ENCODE data around the gene ADAT3. TPM values are rescaled to one million over a fixed set of nuclear protein-coding genes. Genes with fewer than 3 reads are reported as not detected.
"Not testable (repeated sequence)": the region's sequence is repeated elsewhere in the genome, so short reads cannot be mapped to it uniquely, and the experiment has no call there.

ADAT3 gene
- total RNA-seq, 1 donor from 2014 or later = 8.4 TPM

- Mint-ChIP-seq H3K27ac (peak overlapping the region; percentile 19), H3K9me3 (no peaks in the 10 kb centered on the region), H3K36me3 (ENCODE audit: low read depth) (peaks cover 14% of the 10 kb centered on the region), H3K4me1 (ENCODE audit: low read depth) (peaks cover 20% of the 10 kb centered on the region), H3K27me3 (ENCODE audit: insufficient read depth) (peaks cover 2% of the 10 kb centered on the region), H3K4me3 (peak overlapping the region; percentile 98)
- no peak for DNase-seq (ENCODE audit: low spot score)
- intact Hi-C loops (cut with micrococcal nuclease) = no loop called here
Measured at GRCh38 chr19:1873524-1874473, 31.4 kb upstream of the ADAT3 start.

DNA sequence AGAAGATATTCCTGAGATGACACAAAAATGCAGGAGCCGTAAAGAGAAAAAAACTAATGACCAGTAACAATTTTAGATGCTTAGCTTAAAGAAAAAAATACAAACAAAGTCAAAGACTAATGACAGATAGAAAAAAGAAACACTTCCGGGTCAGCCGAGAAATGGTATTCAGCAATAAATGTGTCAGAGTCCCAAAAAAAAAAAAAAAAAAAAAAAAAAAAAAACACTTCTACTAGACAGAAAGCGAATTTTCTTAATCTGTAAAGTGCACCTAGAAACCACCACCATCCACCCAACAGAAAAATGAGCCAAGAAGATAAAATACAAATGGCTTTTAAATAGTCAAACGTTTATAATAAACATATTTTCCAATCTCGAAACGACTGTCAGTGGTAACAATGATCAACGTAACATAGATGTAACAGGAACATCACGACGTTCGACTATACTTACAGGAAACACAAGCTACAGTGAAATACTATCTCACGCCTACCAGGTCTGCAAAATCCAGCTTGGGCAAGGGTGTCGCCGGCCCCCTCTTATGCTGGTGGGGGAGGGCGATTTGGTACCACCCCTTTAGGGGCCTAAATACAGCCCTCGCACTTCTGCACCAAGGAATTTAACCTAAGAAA is 30.5 kb upstream of the ADAT3 start:
- Mint-ChIP-seq H3K27ac (peak overlapping the region; percentile 96), H3K4me3 (peak overlapping the region; percentile 98), H3K9me3 (no peaks in the 10 kb centered on the region), H3K27me3 (ENCODE audit: insufficient read depth) (peaks cover 2% of the 10 kb centered on the region), H3K4me1 (ENCODE audit: low read depth) (peaks cover 20% of the 10 kb centered on the region), H3K36me3 (ENCODE audit: low read depth) (peaks cover 13% of the 10 kb centered on the region)
- DNase-seq (ENCODE audit: low spot score) = no peak
- intact Hi-C loops (cut with micrococcal nuclease) = no loop called here

DNA sequence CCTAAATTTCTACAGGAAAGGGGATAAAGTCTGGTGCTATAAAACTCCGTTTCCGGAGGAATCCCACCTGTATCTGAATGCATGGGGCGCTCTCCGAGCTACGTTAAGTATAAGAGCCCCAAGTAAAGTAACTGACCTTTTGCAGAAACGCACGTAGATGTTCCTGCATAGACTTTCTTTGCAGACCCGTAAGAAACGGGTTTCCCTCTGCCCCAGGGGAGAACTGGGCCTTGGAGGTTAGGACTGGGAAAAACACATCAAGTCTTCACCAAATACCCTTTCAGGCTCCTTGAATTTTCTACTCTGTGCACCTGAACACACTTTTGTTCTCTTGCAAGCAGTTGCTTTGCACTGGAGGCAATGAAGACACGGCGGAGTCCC is 29.9 kb upstream of the ADAT3 start:
- Mint-ChIP-seq H3K4me1 (ENCODE audit: low read depth) (peaks cover 20% of the 10 kb centered on the region), H3K36me3 (ENCODE audit: low read depth) (peaks cover 13% of the 10 kb centered on the region), H3K27ac (peak overlapping the region; percentile 96), H3K4me3 (peak overlapping the region; percentile 98)
- H3K9me3 Mint-ChIP-seq; intact Hi-C loops (cut with micrococcal nuclease); DNase-seq (ENCODE audit: low spot score); H3K27me3 Mint-ChIP-seq (ENCODE audit: insufficient read depth): not testable (repeated sequence)

GRCh38 chr19:1875646-1876495 is 29.3 kb upstream of the ADAT3 start:
- Mint-ChIP-seq H3K4me3 (peak overlapping the region; percentile 98), H3K4me1 (ENCODE audit: low read depth) (peaks cover 20% of the 10 kb centered on the region), H3K9me3 (no peaks in the 10 kb centered on the region), H3K27ac (peak overlapping the region; percentile 96), H3K36me3 (ENCODE audit: low read depth) (peaks cover 13% of the 10 kb centered on the region), H3K27me3 (ENCODE audit: insufficient read depth) (peaks cover 2% of the 10 kb centered on the region)
- DNase-seq (ENCODE audit: low spot score) = peak; percentile 87
- intact Hi-C loops (cut with micrococcal nuclease) = loop anchor here (1.0 kb wide), 4 partner anchors 8 to 29 kb away; partner anchors contain the start of genes ADAT3 and SCAMP4

GRCh38 chr19:1876496-1877279 is 28.5 kb upstream of the ADAT3 start:
- Mint-ChIP-seq H3K27ac (peak overlapping the region; percentile 89), H3K36me3 (ENCODE audit: low read depth) (peaks cover 13% of the 10 kb centered on the region), H3K4me3 (peak overlapping the region; percentile 98), H3K4me1 (ENCODE audit: low read depth) (peaks cover 20% of the 10 kb centered on the region)
- not testable (repeated sequence) for H3K9me3 Mint-ChIP-seq; DNase-seq (ENCODE audit: low spot score); H3K27me3 Mint-ChIP-seq (ENCODE audit: insufficient read depth)
- intact Hi-C loops (cut with micrococcal nuclease) = loop anchor here (1.0 kb wide), 4 partner anchors 8 to 29 kb away; partner anchors contain the start of genes ADAT3 and SCAMP4

- Mint-ChIP-seq H3K36me3 (ENCODE audit: low read depth) (peaks cover 13% of the 10 kb centered on the region), H3K4me1 (ENCODE audit: low read depth) (peaks cover 24% of the 10 kb centered on the region)
- H3K9me3 Mint-ChIP-seq; H3K27me3 Mint-ChIP-seq (ENCODE audit: insufficient read depth); H3K27ac Mint-ChIP-seq; H3K4me3 Mint-ChIP-seq; DNase-seq (ENCODE audit: low spot score); intact Hi-C loops (cut with micrococcal nuclease): not testable (repeated sequence)
Measured at GRCh38 chr19:1877280-1877660, 27.9 kb upstream of the ADAT3 start.

GRCh38 chr19:1878583-1878982 is 26.6 kb upstream of the ADAT3 start:
- H3K4me1 Mint-ChIP-seq (ENCODE audit: low read depth) = peaks cover 37% of the 10 kb centered on the region
- H3K27ac Mint-ChIP-seq; H3K4me3 Mint-ChIP-seq; intact Hi-C loops (cut with micrococcal nuclease); H3K9me3 Mint-ChIP-seq; H3K27me3 Mint-ChIP-seq (ENCODE audit: insufficient read depth); DNase-seq (ENCODE audit: low spot score): not testable (repeated sequence)
- H3K36me3 Mint-ChIP-seq (ENCODE audit: low read depth) = peaks cover 18% of the 10 kb centered on the region

DNA sequence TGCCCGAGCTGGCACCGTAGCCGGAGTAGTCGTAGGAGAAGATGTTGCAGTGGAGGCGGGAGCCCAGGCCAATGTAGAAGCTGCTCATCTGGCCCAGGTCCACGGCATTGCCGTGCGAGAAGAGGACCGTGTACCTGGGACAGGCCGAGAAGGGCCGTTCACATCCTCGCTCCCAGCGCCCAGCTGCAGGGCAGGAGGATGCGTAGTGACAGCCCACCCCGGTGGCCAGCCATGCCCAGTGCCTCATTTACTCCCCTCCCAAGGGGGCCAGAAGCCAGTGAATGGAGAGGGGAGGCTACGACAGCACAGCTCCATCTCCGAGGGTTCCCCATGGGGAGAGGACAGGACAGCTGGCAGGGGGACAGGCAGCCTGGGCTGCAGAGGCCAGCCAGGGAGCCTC is 25.2 kb upstream of the ADAT3 start:
- Mint-ChIP-seq H3K4me1 (ENCODE audit: low read depth) (peaks cover 36% of the 10 kb centered on the region), H3K36me3 (ENCODE audit: low read depth) (peaks cover 19% of the 10 kb centered on the region)
- H3K27me3 Mint-ChIP-seq (ENCODE audit: insufficient read depth); H3K4me3 Mint-ChIP-seq; H3K9me3 Mint-ChIP-seq; H3K27ac Mint-ChIP-seq; intact Hi-C loops (cut with micrococcal nuclease); DNase-seq (ENCODE audit: low spot score): not testable (repeated sequence)

- intact Hi-C loops (cut with micrococcal nuclease) = no loop called here
- Mint-ChIP-seq H3K9me3 (no peaks in the 10 kb centered on the region), H3K27ac (peak overlapping the region; percentile 29), H3K36me3 (ENCODE audit: low read depth) (peaks cover 14% of the 10 kb centered on the region), H3K4me1 (ENCODE audit: low read depth) (peaks cover 34% of the 10 kb centered on the region), H3K4me3 (no peak overlapping the region), H3K27me3 (ENCODE audit: insufficient read depth) (peaks cover 2% of the 10 kb centered on the region)
- DNase-seq (ENCODE audit: low spot score) = no peak
Measured at GRCh38 chr19:1880611-1881392, 24.4 kb upstream of the ADAT3 start.

DNA sequence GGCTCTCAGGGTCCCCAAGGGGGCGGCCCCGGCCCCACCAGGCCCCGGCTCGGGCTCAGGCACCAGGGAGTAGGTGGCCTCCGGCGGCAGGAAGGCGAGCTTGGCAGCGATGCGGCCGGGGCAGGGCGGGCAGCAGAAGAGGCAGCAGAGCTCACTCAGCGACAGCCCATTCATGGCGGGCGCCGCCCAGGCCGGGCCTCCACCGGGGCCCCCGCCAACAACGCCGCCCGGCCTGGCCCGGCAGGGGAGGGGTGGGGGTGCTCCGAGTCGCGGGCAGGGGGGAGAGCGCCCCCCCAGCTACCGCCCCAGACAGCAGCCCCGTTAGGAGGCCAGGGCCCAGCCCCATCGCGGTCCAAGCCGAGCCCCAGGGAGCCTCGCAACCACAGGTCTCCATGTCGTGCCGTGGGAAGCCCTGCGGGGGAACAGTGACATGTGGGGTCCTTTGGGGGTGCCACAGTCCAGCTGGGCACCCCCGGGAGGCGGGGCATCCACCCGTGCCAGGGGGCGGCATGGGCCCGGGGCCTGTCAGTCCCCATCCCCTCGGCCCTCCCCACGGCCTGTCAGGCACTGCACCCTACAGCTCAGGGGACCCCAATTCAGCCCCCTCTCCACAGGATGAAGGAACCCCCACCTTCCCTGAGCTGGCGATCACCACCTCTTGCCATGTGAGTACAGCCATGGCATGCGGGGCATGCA is 23.7 kb upstream of the ADAT3 start:
- H3K4me3 Mint-ChIP-seq = peak overlapping the region; percentile 99
- H3K36me3 Mint-ChIP-seq (ENCODE audit: low read depth) = peaks cover 14% of the 10 kb centered on the region
- peaks cover 30% of the 10 kb centered on the region for H3K4me1 Mint-ChIP-seq (ENCODE audit: low read depth)
- DNase-seq (ENCODE audit: low spot score); H3K27me3 Mint-ChIP-seq (ENCODE audit: insufficient read depth); H3K9me3 Mint-ChIP-seq: not testable (repeated sequence)
- intact Hi-C loops (cut with micrococcal nuclease) = loop anchor here (1.0 kb wide), 2 partner anchors 16 to 17 kb away; no protein-coding TSS in a partner anchor
- H3K27ac Mint-ChIP-seq = peak overlapping the region; percentile 99

Data from activated T-helper 1 cell treated with anti-CD3 and anti-CD28 coated beads, Interleukin-12 subunit alpha, Interleukin-12 subunit beta, Interleukin-2, Interleukin-4 antibody, amounts not matched to agents 30 ng/mL and 10 ng/mL and 1 ng/mL, durations not matched to agents 14 hours and 24 hours and 36 hours (primary cell).